ENCODE measurements around the gene APOO. TPM values are rescaled to one million over a fixed set of nuclear protein-coding genes. Genes with fewer than 3 reads are reported as not detected.

APOO gene
- total RNA-seq, 1 donor from 2014 or later, result 112 TPM

Other genes starting within 250 kb of the APOO start
- 44.9 TPM for gene PRDX4, start 240.4 kb downstream of the APOO start, total RNA-seq
- gene ACOT9, start 164.7 kb downstream of the APOO start, total RNA-seq, result 44.5 TPM
- 111 TPM for gene SAT1, start 124.8 kb downstream of the APOO start, total RNA-seq
- 0.22 TPM for gene CXorf58, start 68 bp upstream of the APOO start, total RNA-seq
- 5.8 TPM for gene KLHL15, start 119.2 kb upstream of the APOO start, total RNA-seq
- 64.4 TPM for gene EIF2S3, start 147.0 kb upstream of the APOO start, total RNA-seq
- 32.9 TPM for gene ZFX, start 241.8 kb upstream of the APOO start, total RNA-seq